DND-41 (cell line): Measurements from ENCODE around the gene TEX11.
"Not testable (repeated sequence)": the region's sequence is repeated elsewhere in the genome, so short reads cannot be mapped to it uniquely, and the experiment has no call there.

Experiments used
- EZH2 ChIP-seq: IDR thresholded peaks from 3 replicates; pipeline ENCODE4 v1.6.1; 2012; ENCODE audit warnings: borderline replicate concordance, low read depth, mild to moderate bottlenecking, moderate library complexity, low read length, inconsistent platforms; ENCODE audit not compliant: severe bottlenecking
- TF ChIP-seq, protein P1 (sequence below): IDR thresholded peaks from 2 replicates; pipeline ENCODE4 v1.5.1; 2012; ENCODE audit warnings: borderline replicate concordance, low read length, moderate library complexity, mild to moderate bottlenecking; ENCODE audit not compliant: poor library complexity, severe bottlenecking; ENCODE audit errors: extremely low read depth

DNA sequence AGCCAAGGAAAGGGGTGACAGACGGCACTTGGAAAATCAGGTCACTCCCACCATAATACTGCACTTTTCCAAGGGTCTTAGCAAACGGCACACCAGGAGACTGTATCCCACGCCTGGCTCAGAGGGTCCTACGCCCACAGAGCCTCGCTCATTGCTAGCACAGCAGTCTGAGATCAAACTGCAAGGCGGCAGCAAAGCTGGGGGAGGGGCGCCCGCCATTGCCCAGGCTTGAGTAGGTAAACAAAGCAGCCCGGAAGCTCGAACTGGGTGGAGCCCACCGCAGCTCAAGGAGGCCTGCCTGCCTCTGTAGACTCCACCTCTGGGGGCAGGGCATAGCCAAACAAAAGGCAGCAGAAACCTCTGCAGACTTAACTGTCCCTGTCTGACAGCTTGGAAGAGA lies 247.4 kb downstream of the TEX11 start:
- TF ChIP-seq, protein P1, sequence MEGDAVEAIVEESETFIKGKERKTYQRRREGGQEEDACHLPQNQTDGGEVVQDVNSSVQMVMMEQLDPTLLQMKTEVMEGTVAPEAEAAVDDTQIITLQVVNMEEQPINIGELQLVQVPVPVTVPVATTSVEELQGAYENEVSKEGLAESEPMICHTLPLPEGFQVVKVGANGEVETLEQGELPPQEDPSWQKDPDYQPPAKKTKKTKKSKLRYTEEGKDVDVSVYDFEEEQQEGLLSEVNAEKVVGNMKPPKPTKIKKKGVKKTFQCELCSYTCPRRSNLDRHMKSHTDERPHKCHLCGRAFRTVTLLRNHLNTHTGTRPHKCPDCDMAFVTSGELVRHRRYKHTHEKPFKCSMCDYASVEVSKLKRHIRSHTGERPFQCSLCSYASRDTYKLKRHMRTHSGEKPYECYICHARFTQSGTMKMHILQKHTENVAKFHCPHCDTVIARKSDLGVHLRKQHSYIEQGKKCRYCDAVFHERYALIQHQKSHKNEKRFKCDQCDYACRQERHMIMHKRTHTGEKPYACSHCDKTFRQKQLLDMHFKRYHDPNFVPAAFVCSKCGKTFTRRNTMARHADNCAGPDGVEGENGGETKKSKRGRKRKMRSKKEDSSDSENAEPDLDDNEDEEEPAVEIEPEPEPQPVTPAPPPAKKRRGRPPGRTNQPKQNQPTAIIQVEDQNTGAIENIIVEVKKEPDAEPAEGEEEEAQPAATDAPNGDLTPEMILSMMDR, result not testable (repeated sequence)
- TF ChIP-seq EZH2, result not testable (repeated sequence)
